Stimulated activated CD8-positive, alpha-beta memory T cell treated with anti-CD3 and anti-CD28 coated beads, Interleukin-7, amount 100 ng/mL, for 24 hours (primary cell): Measurements from ENCODE around the gene HNRNPR.
"Not testable (repeated sequence)": the region's sequence is repeated elsewhere in the genome, so short reads cannot be mapped to it uniquely, and the experiment has no call there.

Experiments
- DNase-seq: peaks from one replicate; pipeline ENCODE4 v3.0.0-alpha.2; 2020; ENCODE audit warnings: low read depth

HNRNPR gene

GRCh38 chr1:23325393-23325792 is 18.7 kb downstream of the HNRNPR start:
- no peak for DNase-seq

- no peak for DNase-seq
Measured at GRCh38 chr1:23322770-23323169, 21.3 kb downstream of the HNRNPR start.

GRCh38 chr1:23310280-23310679 is 33.8 kb downstream of the HNRNPR start:
- DNase-seq: not testable (repeated sequence)

GRCh38 chr1:23304140-23304620 is 39.9 kb downstream of the HNRNPR start:
- DNase-seq: no peak

GRCh38 chr1:23303524-23303923 is 40.6 kb downstream of the HNRNPR start:
- DNase-seq: no peak

GRCh38 chr1:23296931-23297330 is 47.2 kb downstream of the HNRNPR start:
- no peak for DNase-seq

GRCh38 chr1:23291706-23292105 is 52.4 kb downstream of the HNRNPR start:
- DNase-seq: no peak

- DNase-seq: no peak
Measured at GRCh38 chr1:23290836-23291565, 53.1 kb downstream of the HNRNPR start.

- DNase-seq: no peak
Measured at GRCh38 chr1:23288671-23289070, 55.4 kb downstream of the HNRNPR start.

GRCh38 chr1:23288201-23288600 is 55.9 kb downstream of the HNRNPR start:
- no peak for DNase-seq

GRCh38 chr1:23286401-23286800 is 57.7 kb downstream of the HNRNPR start:
- DNase-seq: no peak

- DNase-seq: no peak
Measured at GRCh38 chr1:23283667-23284602, 60.1 kb downstream of the HNRNPR start.

GRCh38 chr1:23282957-23283356 is 61.1 kb downstream of the HNRNPR start:
- no peak for DNase-seq

- no peak for DNase-seq
Measured at GRCh38 chr1:23278717-23279116, 65.4 kb downstream of the HNRNPR start.

- DNase-seq: no peak
Measured at GRCh38 chr1:23276531-23276930, 67.6 kb downstream of the HNRNPR start.

GRCh38 chr1:23274134-23274505 is 70.0 kb downstream of the HNRNPR start:
- no peak for DNase-seq

GRCh38 chr1:23273450-23274133 is 70.5 kb downstream of the HNRNPR start:
- no peak for DNase-seq

GRCh38 chr1:23263380-23263887 is 80.7 kb downstream of the HNRNPR start:
- DNase-seq: no peak

GRCh38 chr1:23258082-23258481 is 86.0 kb downstream of the HNRNPR start:
- DNase-seq: not testable (repeated sequence)

GRCh38 chr1:23257371-23257770 is 86.7 kb downstream of the HNRNPR start:
- DNase-seq: not testable (repeated sequence)
